KMS-11 (cell line): ENCODE data around the gene LRIG2.

Experiments
- H2AFZ ChIP-seq: fragments of 200-600 bp; sonication (generic); 2 replicates; pipeline ENCODE4 v1.6.1; 2016; ENCODE audit warnings: antibody characterized with exemption, mixed run types, low read depth
- H3K27ac ChIP-seq: fragments of 200-600 bp; sonication (generic); 2 replicates; pipeline ENCODE4 v1.6.1; 2016; ENCODE audit warnings: mild to moderate bottlenecking, mixed run types
- H3K27me3 ChIP-seq: fragments of 200-600 bp; sonication (generic); 2 replicates; pipeline ENCODE4 v1.6.1; 2017; ENCODE audit warnings: mild to moderate bottlenecking, low read depth, mixed run types, moderate library complexity; ENCODE audit not compliant: insufficient read depth
- H3K36me3 ChIP-seq: fragments of 200-600 bp; sonication (generic); 2 replicates; pipeline ENCODE4 v1.6.1; 2017; ENCODE audit warnings: mild to moderate bottlenecking, mixed run types; ENCODE audit not compliant: insufficient read depth
- H3K4me1 ChIP-seq: fragments of 200-600 bp; sonication (generic); 2 replicates; pipeline ENCODE4 v1.6.1; 2016; ENCODE audit warnings: mild to moderate bottlenecking, low read depth, mixed run types; ENCODE audit not compliant: poor library complexity, severe bottlenecking
- H3K4me2 ChIP-seq: fragments of 200-600 bp; sonication (generic); 2 replicates; pipeline ENCODE4 v1.7.0; 2016; ENCODE audit warnings: mild to moderate bottlenecking, mixed run types
- H3K4me3 ChIP-seq: fragments of 200-600 bp; sonication (generic); IDR thresholded peaks from 2 replicates; pipeline ENCODE4 v1.6.1; 2017; ENCODE audit warnings: low read depth, low read length, mixed read lengths; ENCODE audit not compliant: insufficient read depth
- H3K79me2 ChIP-seq: fragments of 200-600 bp; sonication (generic); 2 replicates; pipeline ENCODE4 v1.6.1; 2016; ENCODE audit warnings: low read depth, mixed run types; ENCODE audit not compliant: insufficient read depth
- H3K9ac ChIP-seq: fragments of 200-600 bp; sonication (generic); 2 replicates; pipeline ENCODE4 v1.6.1; 2016; ENCODE audit warnings: mild to moderate bottlenecking, mixed run types
- H4K20me1 ChIP-seq: fragments of 200-600 bp; sonication (generic); 2 replicates; pipeline ENCODE4 v1.6.1; 2016; ENCODE audit warnings: mild to moderate bottlenecking, mixed run types; ENCODE audit not compliant: insufficient read depth
- TF ChIP-seq, protein P1 (sequence below): fragments of 200-600 bp; sonication (generic); conservative IDR thresholded peaks from 2 replicates; pipeline ENCODE4 v1.6.1; 2017; ENCODE audit warnings: low read depth, mild to moderate bottlenecking, antibody characterized with exemption, low read length, moderate library complexity, mixed read lengths

LRIG2 gene

DNA sequence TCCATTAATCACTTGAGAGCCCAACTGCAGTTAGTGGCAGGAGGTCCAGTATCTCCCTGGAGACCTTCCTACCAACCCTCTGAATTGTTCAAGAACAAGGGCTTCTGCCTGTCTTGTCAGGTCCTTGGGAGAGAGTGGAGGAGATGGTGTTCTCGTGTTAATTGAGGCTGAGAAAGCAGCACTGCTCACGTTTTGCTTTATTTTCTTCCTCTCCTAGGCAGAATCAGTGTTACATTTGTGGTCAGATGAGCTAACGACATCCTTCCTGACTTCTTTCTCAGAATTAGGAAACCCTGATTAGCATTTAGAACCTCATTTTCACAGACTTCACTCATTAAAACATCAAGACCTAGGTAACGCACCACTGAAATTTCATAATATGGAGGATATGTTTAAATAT lies 26.4 kb upstream of the LRIG2 start:
- H3K27ac ChIP-seq, result no peak overlapping the region
- no peaks in the 10 kb centered on the region for H3K36me3 ChIP-seq
- H2AFZ ChIP-seq, result no peak overlapping the region
- no peaks in the 10 kb centered on the region for H3K27me3 ChIP-seq
- peaks cover 9% of the 10 kb centered on the region for H3K4me1 ChIP-seq
- no peaks in the 10 kb centered on the region for H4K20me1 ChIP-seq
- no peak overlapping the region for H3K9ac ChIP-seq
- TF ChIP-seq, protein P1, sequence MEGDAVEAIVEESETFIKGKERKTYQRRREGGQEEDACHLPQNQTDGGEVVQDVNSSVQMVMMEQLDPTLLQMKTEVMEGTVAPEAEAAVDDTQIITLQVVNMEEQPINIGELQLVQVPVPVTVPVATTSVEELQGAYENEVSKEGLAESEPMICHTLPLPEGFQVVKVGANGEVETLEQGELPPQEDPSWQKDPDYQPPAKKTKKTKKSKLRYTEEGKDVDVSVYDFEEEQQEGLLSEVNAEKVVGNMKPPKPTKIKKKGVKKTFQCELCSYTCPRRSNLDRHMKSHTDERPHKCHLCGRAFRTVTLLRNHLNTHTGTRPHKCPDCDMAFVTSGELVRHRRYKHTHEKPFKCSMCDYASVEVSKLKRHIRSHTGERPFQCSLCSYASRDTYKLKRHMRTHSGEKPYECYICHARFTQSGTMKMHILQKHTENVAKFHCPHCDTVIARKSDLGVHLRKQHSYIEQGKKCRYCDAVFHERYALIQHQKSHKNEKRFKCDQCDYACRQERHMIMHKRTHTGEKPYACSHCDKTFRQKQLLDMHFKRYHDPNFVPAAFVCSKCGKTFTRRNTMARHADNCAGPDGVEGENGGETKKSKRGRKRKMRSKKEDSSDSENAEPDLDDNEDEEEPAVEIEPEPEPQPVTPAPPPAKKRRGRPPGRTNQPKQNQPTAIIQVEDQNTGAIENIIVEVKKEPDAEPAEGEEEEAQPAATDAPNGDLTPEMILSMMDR, result no peak
- H3K79me2 ChIP-seq, result no peaks in the 10 kb centered on the region
- no peak overlapping the region for H3K4me3 ChIP-seq
- no peak overlapping the region for H3K4me2 ChIP-seq

DNA sequence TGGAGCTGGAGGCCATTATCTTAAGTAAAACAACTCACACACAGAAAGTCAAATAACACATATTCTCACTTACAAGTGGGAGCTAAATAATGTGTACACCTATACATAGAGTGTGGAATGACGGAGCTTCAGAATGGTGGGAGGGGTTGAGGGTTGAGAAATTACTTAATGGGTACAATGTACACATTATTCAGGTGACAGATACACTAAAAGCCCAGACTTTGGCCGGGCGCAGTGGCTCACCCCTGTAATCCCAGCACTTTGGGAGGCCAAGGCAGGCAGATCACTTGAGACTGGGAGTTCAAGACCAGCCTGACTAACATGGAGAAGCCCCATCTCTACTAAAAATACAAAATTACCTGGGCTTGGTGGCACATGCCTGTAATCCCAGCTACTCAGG lies 24.9 kb upstream of the LRIG2 start:
- no peaks in the 10 kb centered on the region for H3K27me3 ChIP-seq

GRCh38 chr1:113053344-113054126 lies 19.5 kb upstream of the LRIG2 start:
- no peak overlapping the region for H2AFZ ChIP-seq
- H3K4me2 ChIP-seq, result no peak overlapping the region

More for the DNA sequence above, 24.9 kb upstream of the LRIG2 start:
- H3K4me2 ChIP-seq, result no peak overlapping the region
- H3K36me3 ChIP-seq, result no peaks in the 10 kb centered on the region
- H3K4me3 ChIP-seq, result no peak overlapping the region
- no peak overlapping the region for H2AFZ ChIP-seq
- no peaks in the 10 kb centered on the region for H4K20me1 ChIP-seq
- H3K27ac ChIP-seq, result no peak overlapping the region
- no peaks in the 10 kb centered on the region for H3K4me1 ChIP-seq
- TF ChIP-seq, protein P1, result no peak
- H3K79me2 ChIP-seq, result no peaks in the 10 kb centered on the region
- no peak overlapping the region for H3K9ac ChIP-seq

GRCh38 chr1:113055570-113055969 lies 17.4 kb upstream of the LRIG2 start:
- TF ChIP-seq, protein P1, result no peak
- Histone ChIP-seq H3K4me3 (no peak overlapping the region), H3K79me2 (no peaks in the 10 kb centered on the region), H4K20me1 (no peaks in the 10 kb centered on the region), H3K27me3 (no peaks in the 10 kb centered on the region), H3K4me1 (peaks cover 20% of the 10 kb centered on the region), H3K4me2 (no peak overlapping the region), H3K36me3 (no peaks in the 10 kb centered on the region), H3K9ac (no peak overlapping the region), H3K27ac (no peak overlapping the region), H2AFZ (no peak overlapping the region)

More at GRCh38 chr1:113053344-113054126, 19.5 kb upstream of the LRIG2 start:
- H4K20me1 ChIP-seq, result no peaks in the 10 kb centered on the region
- peaks cover under 1% of the 10 kb centered on the region for H3K4me1 ChIP-seq
- TF ChIP-seq, protein P1, result no peak
- no peaks in the 10 kb centered on the region for H3K36me3 ChIP-seq
- no peak overlapping the region for H3K4me3 ChIP-seq
- no peak overlapping the region for H3K9ac ChIP-seq
- no peak overlapping the region for H3K27ac ChIP-seq
- no peaks in the 10 kb centered on the region for H3K79me2 ChIP-seq
- H3K27me3 ChIP-seq, result no peaks in the 10 kb centered on the region
